HepG2 (cell line): ENCODE measurements around the gene KCNJ4.

Experiments used
- CREB1 ChIP-seq, 2 experiments: fragments of 450-650 bp in 1 of 2; IDR thresholded peaks; 2 replicates each; pipeline ENCODE4 v1.6.1; 2016 to 2017; ENCODE audit warnings: control low read depth in 1 of 2, mild to moderate bottlenecking in 1 of 2, missing compliant biosample characterization in 1 of 2, missing genetic modification characterization in 1 of 2
- POLR2A ChIP-seq, 2 experiments: IDR thresholded peaks; 2 replicates each; pipeline ENCODE4 v1.6.1; 2011; ENCODE audit warnings: low read depth in 2 of 2, low read length in 2 of 2, mild to moderate bottlenecking in 1 of 2, moderate library complexity in 1 of 2; ENCODE audit not compliant: insufficient read depth in 1 of 2
- RFX5 ChIP-seq: IDR thresholded peaks from 2 replicates; pipeline ENCODE4 v1.6.1; 2011; ENCODE audit warnings: low read depth, low read length, improper control_type of control experiment
- UBTF ChIP-seq: sonication (generic); formaldehyde crosslinking; IDR thresholded peaks from 2 replicates; pipeline ENCODE4 v1.4.0; 2020; ENCODE audit warnings: mild to moderate bottlenecking, missing genetic modification reagents
- ZNF136 ChIP-seq: sonication (generic); formaldehyde crosslinking; IDR thresholded peaks from 2 replicates; pipeline ENCODE4 v1.8.1; 2022; ENCODE audit warnings: low read depth, mild to moderate bottlenecking, moderate library complexity, missing genetic modification reagents
- TF ChIP-seq, protein P1 (sequence below): sonication (generic); formaldehyde crosslinking; IDR thresholded peaks from 2 replicates; pipeline ENCODE4 v1.4.0; 2020; ENCODE audit warnings: missing genetic modification reagents
- TF ChIP-seq, protein P2 (sequence below): sonication (generic); formaldehyde crosslinking; IDR thresholded peaks from 2 replicates; pipeline ENCODE4 v1.4.0; 2020; ENCODE audit warnings: missing genetic modification reagents
- TF ChIP-seq, protein P3 (sequence below): sonication (generic); formaldehyde crosslinking; IDR thresholded peaks from 2 replicates; pipeline ENCODE4 v1.5.0; 2020; ENCODE audit warnings: mild to moderate bottlenecking, missing genetic modification reagents, moderate library complexity

GRCh38 chr22:38450234-38450797, 4.7 kb downstream of the KCNJ4 start:
- TF ChIP-seq, protein P1, sequence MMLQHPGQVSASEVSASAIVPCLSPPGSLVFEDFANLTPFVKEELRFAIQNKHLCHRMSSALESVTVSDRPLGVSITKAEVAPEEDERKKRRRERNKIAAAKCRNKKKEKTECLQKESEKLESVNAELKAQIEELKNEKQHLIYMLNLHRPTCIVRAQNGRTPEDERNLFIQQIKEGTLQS (CRISPR knock-in tag) = no peak
- no peak for TF ChIP-seq ZNF136
- TF ChIP-seq, protein P2, sequence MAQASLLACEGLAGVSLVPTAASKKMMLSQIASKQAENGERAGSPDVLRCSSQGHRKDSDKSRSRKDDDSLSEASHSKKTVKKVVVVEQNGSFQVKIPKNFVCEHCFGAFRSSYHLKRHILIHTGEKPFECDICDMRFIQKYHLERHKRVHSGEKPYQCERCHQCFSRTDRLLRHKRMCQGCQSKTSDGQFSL (CRISPR knock-in tag) = no peak
- TF ChIP-seq CREB1 (IDR thresholded peaks at IDR 0.05) = no peak
- no peak for TF ChIP-seq CREB1 (CRISPR knock-in tag; IDR thresholded peaks at IDR 0.05)
- TF ChIP-seq, protein P3, sequence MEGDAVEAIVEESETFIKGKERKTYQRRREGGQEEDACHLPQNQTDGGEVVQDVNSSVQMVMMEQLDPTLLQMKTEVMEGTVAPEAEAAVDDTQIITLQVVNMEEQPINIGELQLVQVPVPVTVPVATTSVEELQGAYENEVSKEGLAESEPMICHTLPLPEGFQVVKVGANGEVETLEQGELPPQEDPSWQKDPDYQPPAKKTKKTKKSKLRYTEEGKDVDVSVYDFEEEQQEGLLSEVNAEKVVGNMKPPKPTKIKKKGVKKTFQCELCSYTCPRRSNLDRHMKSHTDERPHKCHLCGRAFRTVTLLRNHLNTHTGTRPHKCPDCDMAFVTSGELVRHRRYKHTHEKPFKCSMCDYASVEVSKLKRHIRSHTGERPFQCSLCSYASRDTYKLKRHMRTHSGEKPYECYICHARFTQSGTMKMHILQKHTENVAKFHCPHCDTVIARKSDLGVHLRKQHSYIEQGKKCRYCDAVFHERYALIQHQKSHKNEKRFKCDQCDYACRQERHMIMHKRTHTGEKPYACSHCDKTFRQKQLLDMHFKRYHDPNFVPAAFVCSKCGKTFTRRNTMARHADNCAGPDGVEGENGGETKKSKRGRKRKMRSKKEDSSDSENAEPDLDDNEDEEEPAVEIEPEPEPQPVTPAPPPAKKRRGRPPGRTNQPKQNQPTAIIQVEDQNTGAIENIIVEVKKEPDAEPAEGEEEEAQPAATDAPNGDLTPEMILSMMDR = no peak
- TF ChIP-seq UBTF (CRISPR knock-in tag) = no peak
- TF ChIP-seq POLR2A (IDR thresholded peaks at IDR 0.05; ENCODE audit: insufficient read depth in 1 of 2, low read depth in 2 of 2, low read length in 2 of 2) = no peak
- no peak for TF ChIP-seq RFX5
